Activated effector memory CD4-positive, alpha-beta T cell treated with anti-CD3 and anti-CD28 coated beads, Interleukin-2, amount 50 U/mL, for 16 hours (primary cell): Measurements from ENCODE around the gene C19orf18.
A peak's percentile ranks its signal among the peaks of the same experiment; 100 is the strongest.
"Not testable (repeated sequence)": the region's sequence is repeated elsewhere in the genome, so short reads cannot be mapped to it uniquely, and the experiment has no call there.

Experiments
- DNase-seq: peaks from one replicate; pipeline ENCODE4 v3.0.0-alpha.2; 2020

The C19orf18 gene

GRCh38 chr19:57974434-57974833, at the start of gene C19orf18:
Gene C19orf18, minus strand, starts transcription at chr19:57974534. Its CDS starts 102 bp downstream, at chr19:57974432.
- DNase-seq: no peak

- DNase-seq: no peak
Measured at GRCh38 chr19:58022283-58022660, 47.9 kb upstream of the C19orf18 start.

- no peak for DNase-seq
Measured at GRCh38 chr19:58021541-58022282, 47.4 kb upstream of the C19orf18 start.

GRCh38 chr19:58020129-58020528, 45.8 kb upstream of the C19orf18 start:
- DNase-seq: no peak

DNA sequence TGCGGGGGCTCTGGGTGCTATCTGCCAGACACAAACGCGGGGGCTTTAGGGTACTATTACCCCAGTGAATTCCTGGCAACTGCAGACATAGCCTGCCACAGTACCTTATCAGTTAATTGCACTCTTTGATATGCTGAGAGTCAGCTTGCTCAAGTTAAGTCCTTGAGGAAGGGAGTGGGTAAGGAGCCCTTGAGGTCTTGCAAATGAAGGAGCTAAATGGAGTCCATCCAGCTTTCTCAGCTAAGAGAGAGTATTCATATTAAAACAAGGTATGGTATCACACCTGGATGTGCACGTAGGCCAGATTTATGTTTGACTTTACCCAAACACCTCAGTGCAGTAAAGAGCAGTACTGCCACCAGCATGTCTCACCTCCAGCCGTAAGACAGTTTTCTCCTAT, 39.8 kb upstream of the C19orf18 start:
- DNase-seq: no peak

DNA sequence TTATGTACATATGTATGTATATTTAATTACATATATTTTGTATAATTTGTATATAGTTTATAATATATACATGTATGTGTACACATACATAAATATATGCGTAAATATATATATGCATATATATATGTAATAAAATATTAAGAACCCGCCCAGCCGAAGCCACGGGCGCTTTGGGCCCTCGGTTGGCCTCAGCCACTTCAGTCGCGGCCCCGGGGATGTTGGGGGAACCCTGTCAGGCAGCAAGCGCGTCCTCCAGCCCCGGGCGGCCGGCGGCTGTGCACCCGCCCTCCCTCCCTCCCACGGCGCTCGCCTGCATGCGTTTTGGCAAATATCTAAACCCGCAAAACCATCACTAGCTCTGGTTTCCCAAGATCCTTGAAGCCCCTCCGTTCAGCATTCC, 36.2 kb upstream of the C19orf18 start:
- no peak for DNase-seq

DNA sequence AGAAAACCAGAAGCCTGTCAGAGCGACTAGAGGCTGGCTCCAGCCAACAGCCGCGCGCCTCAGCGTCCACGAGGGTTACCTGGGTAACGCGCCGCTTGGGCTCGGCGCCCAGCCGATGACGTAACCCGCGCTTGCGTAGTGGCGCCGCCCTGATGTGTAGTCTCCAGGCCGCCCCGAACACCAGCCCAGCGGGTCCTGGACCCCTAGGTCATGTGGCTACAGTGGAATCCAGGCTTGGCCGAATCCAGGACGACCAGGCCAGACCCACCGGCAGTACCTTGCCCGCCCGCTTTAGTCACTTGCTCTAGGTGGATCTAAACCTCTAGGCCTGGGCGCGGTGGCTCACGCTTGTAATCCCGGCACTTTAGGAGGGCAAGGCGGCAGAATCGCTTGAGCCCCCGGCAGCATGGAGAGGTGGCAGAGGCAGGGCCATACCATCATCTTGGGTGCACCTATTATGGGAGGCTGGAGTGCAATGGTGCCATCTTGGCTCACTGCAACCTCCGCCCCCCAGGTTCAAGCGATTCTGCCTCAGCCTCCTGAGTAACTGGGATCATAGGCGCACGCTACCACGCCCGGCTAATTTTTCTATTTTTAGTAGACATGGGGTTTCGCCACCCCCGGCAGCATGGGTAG, 35.5 kb upstream of the C19orf18 start:
- peak; percentile 78 for DNase-seq

GRCh38 chr19:58009301-58009665, 34.9 kb upstream of the C19orf18 start:
- no peak for DNase-seq

GRCh38 chr19:58008877-58009276, 34.5 kb upstream of the C19orf18 start:
- not testable (repeated sequence) for DNase-seq

- DNase-seq: no peak
Measured at GRCh38 chr19:58007285-58007684, 33.0 kb upstream of the C19orf18 start.

DNA sequence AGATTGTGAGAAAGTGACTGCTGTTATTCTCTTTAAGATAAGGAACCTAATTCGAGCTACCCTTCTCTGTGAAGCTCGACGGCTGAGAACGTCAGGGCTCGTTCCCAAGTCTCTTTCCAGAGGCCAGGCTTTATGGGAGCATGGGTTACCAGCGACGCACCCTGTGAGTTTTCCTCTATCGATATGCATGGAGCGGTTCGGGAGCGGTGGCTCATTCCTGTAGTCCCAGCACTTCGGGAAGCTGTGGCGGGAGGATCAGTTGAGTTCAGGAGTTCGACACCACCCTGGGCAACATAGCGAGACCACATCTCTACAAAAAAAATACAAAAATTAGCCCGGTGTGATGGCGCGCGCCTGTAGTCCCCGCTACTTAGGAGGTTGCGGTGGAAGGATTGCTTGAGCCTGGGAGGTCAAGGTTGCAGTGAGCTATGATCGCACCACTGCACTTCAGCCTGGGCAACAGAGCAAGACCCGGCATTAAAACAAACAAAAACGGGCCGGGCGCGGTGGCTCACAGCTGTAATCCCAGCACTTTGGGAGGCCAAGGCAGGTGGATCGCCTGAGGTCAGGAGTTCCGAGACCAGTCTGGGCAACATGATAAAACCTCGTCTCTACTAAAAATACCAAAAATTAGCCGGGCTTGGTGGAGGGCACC, 29.0 kb upstream of the C19orf18 start:
- no peak for DNase-seq

GRCh38 chr19:58002384-58003173, 28.2 kb upstream of the C19orf18 start, which contains the start of gene ZNF606:
Gene ZNF606, minus strand, starts transcription at chr19:58002820. Its CDS starts 1,501 bp downstream, at chr19:58001319.
- DNase-seq: peak; percentile 94

GRCh38 chr19:58001895-58002369, 27.6 kb upstream of the C19orf18 start:
- DNase-seq: no peak

GRCh38 chr19:58000677-58001076, 26.3 kb upstream of the C19orf18 start:
- no peak for DNase-seq

- no peak for DNase-seq
Measured at GRCh38 chr19:57992841-57993240, 18.5 kb upstream of the C19orf18 start.

DNA sequence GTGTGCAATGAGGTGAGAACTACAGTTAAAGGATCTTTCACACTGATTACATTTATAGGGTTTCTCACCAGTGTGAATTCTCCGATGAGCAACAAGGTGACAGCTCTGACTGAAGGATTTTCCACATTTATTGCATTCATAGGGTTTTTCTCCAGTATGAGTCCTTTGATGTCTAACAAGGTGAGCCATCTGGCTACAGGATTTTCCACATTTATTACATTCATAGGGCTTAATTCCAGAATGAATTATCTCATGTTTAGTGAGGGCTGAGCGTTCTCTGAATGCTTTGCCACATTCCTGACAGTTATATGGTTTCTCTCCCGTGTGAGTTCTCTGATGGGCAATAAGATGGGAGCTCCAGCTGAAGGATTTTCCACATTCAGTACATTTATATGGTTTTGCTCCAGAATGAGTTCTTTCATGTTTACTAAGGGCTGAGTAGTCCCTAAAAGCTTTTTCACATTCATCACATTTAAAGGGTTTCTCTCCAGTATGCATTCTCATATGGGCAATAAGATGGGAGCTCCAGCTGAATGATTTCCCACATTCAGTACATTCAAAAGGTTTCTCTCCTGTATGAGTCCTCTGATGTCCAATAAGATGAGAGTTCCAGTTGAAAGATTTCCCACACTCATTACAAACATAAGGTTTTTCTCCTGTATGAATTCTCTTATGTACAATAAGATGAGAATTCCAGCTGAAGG, 4.4 kb upstream of the C19orf18 start:
- no peak for DNase-seq

GRCh38 chr19:57964761-57965160, 9.6 kb downstream of the C19orf18 start:
- no peak for DNase-seq

DNA sequence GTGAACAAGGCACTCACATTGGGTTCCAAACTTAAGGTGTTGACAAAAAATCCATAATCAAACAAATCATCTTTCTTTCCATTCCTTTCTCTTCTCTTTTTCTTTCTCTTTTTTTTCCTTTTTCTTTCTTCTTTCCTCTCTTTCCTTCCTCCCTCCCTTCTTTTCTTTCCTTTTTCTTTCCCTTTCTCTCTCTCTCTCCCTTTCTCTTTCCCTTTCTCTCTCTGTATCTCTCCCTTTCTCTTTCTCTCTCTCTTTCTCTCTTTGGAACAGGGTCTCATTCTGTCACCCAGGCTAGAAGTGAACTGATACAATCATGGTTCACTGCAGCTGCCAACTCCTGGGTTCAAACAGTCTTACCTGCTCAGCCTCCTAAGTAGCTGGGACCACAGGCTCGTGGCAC, 12.5 kb downstream of the C19orf18 start:
- DNase-seq: no peak

- no peak for DNase-seq
Measured at GRCh38 chr19:57954996-57955395, 19.3 kb downstream of the C19orf18 start.

DNA sequence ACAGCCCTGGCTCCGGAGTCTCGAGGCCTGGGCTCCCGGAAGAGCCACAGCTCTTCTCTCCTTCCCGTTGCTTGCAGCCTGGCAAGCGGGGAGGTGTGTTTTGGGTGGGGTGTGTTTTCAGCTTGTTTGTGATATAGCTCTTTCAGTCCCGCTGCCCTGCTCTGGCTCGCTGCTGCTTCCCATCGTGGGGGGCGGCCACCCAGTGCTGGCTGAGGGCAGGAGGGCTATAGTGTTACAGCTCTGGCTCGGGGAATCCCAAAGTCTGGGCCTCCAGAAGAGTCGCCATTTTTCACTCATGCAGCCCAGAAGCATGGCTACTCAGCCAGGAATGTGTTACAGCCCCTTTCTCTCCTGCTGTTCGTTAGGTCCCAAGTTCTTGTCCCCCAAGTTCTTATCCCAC, 24.6 kb downstream of the C19orf18 start:
- no peak for DNase-seq

DNA sequence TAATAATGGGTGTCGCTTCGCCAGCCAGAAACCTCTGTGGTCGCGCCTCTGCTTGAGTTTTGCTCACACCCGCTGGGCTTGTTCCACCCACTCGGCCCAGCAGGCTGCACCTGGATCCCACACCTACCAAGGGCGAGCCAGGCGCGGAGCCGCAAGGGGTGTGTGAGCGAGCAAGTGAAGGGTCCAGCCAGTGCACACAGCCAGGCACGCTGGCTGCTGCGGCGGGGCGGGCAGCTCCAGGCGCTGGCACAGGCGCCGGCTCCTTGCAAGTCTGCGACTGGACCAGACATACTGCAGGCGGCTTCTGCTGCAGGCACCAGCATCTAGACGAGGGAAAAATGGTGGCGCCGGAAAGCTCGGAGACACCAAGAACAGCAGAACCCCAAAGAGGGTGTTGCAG, 25.0 kb downstream of the C19orf18 start:
- no peak for DNase-seq

- peak; percentile 95 for DNase-seq
Measured at GRCh38 chr19:57947419-57948134, 26.8 kb downstream of the C19orf18 start, which contains the start of gene ZNF256. Gene ZNF256, minus strand, starts transcription at chr19:57947706. Its CDS starts 232 bp downstream, at chr19:57947474.
